ENCODE data around the gene CSNK2A1. TPM values are rescaled to one million over a fixed set of nuclear protein-coding genes. Genes with fewer than 3 reads are reported as not detected.
A peak's percentile ranks its signal among the peaks of the same experiment; 100 is the strongest.
"Not testable (repeated sequence)": the region's sequence is repeated elsewhere in the genome, so short reads cannot be mapped to it uniquely, and the experiment has no call there.

CSNK2A1 gene
- total RNA-seq (2014; rRNA removed; shearing (Covaris generic)), result 146 and 269 TPM in 2 replicates

GRCh38 chr20:543369-544152, at the start of gene CSNK2A1:
TSS of gene CSNK2A1 (minus strand) at chr20:543790. CDS start at chr20:508551, 35,239 bp downstream.
- peak; percentile 96 for DNase-seq (ENCODE audit: low read depth)

DNA sequence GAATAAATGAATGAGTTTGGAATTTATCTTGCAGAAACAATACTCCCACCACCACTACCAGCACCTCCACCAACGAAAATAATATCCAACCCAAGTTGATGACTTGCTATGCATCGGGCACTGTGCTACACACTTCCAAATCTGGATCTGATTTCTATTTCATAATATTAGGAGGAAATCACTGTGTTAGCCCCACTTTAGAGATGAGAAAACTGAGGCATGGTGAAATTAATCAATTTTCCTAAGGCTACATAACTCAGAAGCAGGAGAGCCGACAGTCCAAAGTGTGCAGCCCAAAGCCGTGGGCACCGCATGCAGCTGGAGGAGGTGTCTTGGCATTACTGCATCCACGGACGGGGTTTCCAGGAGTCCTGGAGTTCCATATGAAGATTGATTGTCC, 48.9 kb upstream of the CSNK2A1 start:
- no peak for DNase-seq (ENCODE audit: low read depth)

GRCh38 chr20:591941-592340, 48.4 kb upstream of the CSNK2A1 start:
- DNase-seq (ENCODE audit: low read depth), result no peak

DNA sequence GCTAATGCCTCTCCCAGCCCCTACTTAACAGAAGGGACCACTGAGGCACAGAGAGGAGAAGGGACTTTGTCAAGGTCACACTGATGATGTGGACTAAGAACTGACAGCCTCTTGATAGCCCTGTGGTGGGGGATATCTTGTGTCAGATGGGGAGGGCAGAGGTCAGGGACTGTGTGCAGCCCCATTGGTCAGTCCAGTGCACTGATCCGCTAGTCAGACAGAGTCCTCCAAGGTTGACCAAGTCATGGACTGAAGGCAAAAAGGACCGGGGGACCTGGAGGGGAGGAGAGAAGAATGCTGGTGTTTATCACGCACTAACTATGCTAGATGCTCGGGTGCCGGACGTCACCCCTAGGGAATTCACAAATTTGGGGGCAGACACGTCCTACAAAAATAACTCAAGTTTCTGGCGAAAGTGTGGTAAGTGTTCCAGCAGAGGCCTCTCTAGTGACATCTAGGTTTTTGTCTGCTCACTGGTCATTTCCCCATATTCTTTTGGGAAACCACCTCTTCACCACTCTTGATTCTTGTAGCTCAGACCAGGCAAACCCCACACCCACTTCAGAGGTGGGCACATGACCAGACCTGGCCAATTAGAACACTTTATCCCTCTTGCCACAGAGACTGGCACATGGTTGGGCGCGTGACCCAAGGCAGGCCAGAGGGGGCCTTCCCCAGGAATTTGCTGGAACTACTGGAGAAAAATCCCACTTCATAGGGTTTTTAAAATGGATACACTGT, 45.5 kb upstream of the CSNK2A1 start:
- peak; percentile 35 for DNase-seq (ENCODE audit: low read depth)

- DNase-seq (ENCODE audit: low read depth), result no peak
These were observed 44.9 kb upstream of the CSNK2A1 start for GRCh38 chr20:588476-588875.

GRCh38 chr20:584971-585301, 41.3 kb upstream of the CSNK2A1 start:
- no peak for DNase-seq (ENCODE audit: low read depth)

DNA sequence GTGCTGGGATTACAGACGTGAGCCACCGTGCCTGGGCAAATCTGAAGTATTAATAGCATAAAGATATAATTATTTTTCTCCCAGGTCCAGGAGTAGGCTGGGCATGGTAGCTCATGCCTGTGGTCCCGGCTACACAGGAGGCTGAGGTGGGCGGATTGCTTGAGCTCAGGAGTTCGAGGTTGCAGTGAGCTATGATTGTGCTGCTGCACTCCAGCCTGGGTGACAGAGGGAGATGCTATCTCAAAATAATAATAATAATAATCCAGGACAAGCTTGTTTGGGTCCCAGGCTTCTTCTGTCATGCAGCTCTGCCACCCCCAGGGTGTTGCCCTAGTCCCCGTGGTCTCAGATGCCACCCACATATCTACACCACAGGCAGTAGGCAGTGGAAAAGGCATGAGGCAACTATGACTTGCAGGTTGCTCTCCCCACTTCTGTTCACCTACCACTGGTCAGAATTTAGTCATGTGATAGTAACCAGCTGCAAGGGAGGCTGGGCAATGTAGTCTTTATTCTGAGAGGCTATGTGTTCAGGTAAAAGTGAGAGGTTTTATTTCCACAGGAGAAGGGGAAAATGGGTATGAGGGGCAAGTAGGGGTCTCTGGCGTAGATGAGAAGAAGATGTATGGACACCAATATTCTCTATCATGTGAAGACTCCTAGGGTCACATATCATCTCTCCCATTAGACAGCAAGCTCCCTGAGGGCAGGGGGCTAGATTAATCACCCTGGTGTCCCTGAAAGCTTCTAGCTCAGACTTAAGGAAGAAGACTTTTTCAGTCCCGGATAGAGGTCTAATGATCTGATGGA, 40.8 kb upstream of the CSNK2A1 start:
- peak; percentile 53 for DNase-seq (ENCODE audit: low read depth)

DNA sequence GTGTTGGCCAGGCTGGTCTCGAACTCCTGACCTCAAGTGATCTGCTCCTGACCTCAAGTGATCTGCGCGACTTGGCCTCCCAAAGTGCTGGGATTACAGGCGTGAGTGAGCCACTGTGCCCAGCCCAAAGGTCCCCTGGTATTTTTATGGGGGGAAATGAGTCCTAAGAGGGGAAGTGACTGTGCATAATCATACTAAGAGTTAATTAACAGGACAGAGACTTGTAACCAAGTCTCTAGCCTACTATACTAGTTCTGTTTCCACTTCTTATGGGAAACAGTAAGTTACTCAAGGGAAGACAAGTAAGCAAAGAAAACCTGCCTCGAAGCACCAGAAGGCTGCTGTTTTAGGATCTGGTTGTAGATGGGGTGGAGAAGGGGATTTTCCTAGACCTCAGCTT, 38.6 kb upstream of the CSNK2A1 start:
- no peak for DNase-seq (ENCODE audit: low read depth)

DNA sequence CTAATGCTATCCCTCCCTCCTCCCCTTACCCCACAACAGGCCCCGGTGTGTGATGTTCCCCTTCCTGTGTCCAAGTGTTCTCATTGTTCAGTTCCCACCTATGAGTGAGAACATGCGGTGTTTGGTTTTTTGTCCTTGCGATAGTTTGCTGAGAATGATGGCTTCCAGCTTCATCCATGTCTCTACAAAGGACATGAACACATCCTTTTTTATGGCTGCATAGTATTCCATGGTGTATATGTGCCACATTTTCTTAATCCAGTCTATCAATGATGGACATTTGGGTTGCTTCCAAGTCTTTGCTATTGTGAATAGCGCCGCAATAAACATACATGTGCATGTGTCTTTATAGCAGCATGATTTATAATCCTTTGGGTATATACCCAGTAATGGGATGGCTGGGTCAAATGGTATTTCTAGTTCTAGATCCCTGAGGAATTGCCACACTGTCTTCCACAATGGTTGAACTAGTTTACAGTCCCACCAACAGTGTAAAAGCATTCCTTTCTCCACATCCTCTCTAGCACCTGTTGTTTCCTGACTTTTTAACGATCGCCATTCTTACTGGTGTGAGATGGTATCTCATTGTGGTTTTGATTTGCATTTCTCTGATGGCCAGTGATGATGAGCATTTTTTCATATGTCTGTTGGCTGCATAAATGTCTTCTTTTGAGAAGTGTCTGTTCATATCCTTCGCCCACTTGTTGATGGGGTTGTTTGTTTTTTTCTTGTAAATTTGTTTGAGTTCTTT, 35.5 kb upstream of the CSNK2A1 start:
- not testable (repeated sequence) for DNase-seq (ENCODE audit: low read depth)

- DNase-seq (ENCODE audit: low read depth), result peak; percentile 73
These were observed 33.7 kb upstream of the CSNK2A1 start for GRCh38 chr20:577167-577791.

- DNase-seq (ENCODE audit: low read depth), result no peak
These were observed 32.6 kb upstream of the CSNK2A1 start for GRCh38 chr20:576156-576555.

DNA sequence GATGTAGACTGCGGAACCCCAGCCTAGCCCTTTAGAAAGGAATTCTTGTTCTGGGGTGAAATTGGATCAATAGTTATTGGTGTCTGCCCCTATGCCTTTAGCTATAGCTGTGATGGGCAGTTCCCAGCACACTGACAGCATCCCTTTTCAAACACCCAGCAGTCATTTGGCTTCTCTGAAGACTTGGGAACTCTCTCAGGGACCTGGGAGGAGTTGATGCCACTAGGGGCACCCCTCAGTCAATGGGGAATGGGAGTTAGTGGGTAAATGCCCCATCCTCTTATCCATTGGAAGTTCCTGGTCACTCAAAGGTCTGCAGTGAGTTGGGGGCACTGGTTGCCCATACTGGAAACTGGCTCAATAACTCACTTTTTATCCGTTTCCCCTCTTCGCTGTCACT, 31.6 kb upstream of the CSNK2A1 start:
- no peak for DNase-seq (ENCODE audit: low read depth)

- DNase-seq (ENCODE audit: low read depth), result no peak
These were observed 30.8 kb upstream of the CSNK2A1 start for GRCh38 chr20:574297-574942.

DNA sequence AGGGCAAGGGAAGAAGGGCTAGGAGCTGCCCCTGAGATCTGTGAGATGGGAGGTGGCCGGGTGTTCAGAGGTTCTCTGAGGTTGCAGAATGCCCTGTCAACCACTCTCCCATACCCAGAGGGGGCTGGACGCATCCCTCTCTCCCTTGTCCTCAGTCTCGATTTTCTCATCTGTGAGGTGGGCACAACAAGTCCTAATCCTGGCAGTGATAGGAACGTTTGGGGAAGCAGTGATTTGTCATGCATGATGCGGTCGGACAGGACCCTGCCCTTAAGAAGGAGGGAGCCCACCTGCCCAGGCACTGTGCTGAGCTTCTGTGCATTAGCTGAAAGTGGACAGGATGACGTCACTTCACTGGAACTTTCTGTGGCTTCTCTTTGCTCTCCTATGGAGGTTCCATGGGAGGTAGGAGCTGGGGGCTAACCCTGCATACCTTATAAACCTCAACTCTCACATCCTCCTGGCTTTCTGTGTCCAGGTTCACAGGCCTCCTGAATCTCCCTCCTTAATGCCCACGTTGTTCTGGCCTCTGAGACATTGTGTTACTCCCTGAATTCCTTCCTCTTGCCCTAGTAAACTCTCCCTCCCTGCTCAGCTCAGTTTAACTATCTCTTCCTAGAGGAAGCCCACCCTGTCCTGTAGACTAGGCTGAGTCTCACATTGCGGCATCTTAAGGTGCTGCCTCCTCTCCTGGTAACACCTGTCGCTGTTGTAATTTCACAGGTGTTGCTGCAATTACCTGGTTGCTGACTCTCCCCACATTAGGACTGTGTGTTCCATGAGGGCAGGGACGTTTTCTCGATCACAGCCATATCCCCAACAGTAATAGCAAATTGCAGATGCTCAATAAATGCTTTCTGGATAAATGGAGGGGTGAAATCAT, 30.1 kb upstream of the CSNK2A1 start:
- peak; percentile 51 for DNase-seq (ENCODE audit: low read depth)

DNA sequence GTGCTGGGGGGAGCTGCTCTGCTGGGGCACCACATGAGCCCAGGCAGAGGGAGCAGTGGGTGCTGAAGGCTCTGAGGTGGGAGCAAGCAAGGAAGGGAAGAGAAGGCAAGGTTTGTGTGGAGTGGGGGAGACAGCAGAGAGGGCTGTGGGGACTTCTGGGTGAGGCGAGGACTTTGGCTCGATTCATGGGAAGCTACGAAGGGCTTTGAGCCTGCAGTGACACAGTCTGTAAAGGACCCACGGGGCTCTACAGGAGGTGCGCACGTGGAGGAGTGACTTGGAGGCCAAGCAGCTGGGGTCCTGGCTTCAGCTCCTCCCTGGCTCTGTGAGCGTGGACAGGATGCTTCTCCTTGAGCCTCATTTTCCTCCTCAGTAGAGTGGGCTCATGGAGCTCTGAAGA, 29.1 kb upstream of the CSNK2A1 start:
- no peak for DNase-seq (ENCODE audit: low read depth)

- peak; percentile 27 for DNase-seq (ENCODE audit: low read depth)
These were observed 28.3 kb upstream of the CSNK2A1 start for GRCh38 chr20:571754-572441.

DNA sequence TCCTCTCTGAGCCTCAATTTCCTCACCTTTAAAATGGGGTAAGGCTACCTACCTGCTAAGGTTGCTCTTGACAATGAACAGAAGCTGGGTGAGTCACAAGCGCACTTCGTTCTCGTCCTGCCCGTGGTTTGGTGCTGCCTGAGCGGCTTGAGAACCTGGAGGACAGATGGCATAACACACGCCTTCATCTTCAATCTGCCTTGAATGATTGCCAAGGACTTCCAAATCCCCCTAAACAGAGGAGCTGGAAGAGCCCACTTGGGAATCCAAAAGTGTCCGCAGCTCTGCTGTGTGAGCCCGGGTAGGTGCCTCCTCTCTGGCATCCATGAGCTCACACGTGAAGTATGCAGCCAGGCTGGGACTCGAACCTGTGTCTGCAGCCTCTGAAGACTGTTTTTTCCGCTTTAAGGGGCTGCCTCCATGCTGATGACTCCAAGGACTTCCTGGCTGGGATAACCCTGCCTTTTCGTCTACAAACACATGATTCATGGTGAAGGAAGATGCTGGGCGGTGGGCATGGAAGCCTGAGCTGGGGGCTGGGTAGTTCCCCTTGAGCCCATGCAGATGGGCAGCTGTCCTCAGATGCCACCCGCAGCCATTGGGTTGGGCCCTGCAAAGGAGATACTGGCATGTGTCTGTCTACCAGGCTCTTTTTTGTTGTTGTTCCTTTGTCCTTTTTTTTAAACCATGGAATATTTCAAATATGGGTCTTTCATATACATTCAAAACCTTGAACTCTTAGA, 25.3 kb upstream of the CSNK2A1 start:
- DNase-seq (ENCODE audit: low read depth), result no peak

- peak; percentile 28 for DNase-seq (ENCODE audit: low read depth)
These were observed 24.6 kb upstream of the CSNK2A1 start for GRCh38 chr20:568097-568652.
